ENCODE results near the gene ADGRA1.

Gene ADGRA1

DNA sequence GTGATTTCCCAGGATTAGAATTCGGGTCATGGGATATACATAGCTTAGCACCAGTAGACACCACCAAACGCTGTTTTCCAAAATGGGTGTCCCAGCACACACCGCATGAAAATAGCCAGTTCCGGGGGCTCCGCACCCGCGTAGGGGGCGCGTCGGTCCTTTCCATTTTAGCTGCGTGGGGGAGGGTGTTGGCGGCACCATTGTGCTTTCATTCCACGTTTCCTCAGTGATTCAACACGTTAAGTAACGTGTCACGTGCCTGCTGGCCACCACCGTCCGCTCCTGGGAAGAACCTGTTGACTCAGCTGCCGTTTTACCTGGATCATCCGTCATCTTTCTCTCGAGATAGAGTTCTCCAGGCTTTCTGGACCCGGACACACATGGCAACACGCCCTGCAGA lies 25.6 kb upstream of the ADGRA1 start:
- no peaks in the 10 kb centered on the region for H3K9me3 ChIP-seq (ENCODE audit: severe bottlenecking)
- no peak overlapping the region for H3K4me3 ChIP-seq (ENCODE audit: severe bottlenecking)
- ATAC-seq (ENCODE audit: low read depth) (no peak), DNase-seq (ENCODE audit: low spot score) (no peak)
- no peaks in the 10 kb centered on the region for H3K36me3 ChIP-seq (ENCODE audit: low read depth)
- H3K4me1 ChIP-seq (ENCODE audit: insufficient read depth, poor library complexity, severe bottlenecking): no peaks in the 10 kb centered on the region
- peaks cover 23% of the 10 kb centered on the region for H3K27me3 ChIP-seq (ENCODE audit: insufficient read depth, poor library complexity, severe bottlenecking)
- H3K27ac ChIP-seq (ENCODE audit: poor library complexity, severe bottlenecking): no peak overlapping the region
- TF ChIP-seq, protein P1, sequence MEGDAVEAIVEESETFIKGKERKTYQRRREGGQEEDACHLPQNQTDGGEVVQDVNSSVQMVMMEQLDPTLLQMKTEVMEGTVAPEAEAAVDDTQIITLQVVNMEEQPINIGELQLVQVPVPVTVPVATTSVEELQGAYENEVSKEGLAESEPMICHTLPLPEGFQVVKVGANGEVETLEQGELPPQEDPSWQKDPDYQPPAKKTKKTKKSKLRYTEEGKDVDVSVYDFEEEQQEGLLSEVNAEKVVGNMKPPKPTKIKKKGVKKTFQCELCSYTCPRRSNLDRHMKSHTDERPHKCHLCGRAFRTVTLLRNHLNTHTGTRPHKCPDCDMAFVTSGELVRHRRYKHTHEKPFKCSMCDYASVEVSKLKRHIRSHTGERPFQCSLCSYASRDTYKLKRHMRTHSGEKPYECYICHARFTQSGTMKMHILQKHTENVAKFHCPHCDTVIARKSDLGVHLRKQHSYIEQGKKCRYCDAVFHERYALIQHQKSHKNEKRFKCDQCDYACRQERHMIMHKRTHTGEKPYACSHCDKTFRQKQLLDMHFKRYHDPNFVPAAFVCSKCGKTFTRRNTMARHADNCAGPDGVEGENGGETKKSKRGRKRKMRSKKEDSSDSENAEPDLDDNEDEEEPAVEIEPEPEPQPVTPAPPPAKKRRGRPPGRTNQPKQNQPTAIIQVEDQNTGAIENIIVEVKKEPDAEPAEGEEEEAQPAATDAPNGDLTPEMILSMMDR (IDR thresholded peaks at IDR 0.05; ENCODE audit: poor library complexity, severe bottlenecking): no peak

DNA sequence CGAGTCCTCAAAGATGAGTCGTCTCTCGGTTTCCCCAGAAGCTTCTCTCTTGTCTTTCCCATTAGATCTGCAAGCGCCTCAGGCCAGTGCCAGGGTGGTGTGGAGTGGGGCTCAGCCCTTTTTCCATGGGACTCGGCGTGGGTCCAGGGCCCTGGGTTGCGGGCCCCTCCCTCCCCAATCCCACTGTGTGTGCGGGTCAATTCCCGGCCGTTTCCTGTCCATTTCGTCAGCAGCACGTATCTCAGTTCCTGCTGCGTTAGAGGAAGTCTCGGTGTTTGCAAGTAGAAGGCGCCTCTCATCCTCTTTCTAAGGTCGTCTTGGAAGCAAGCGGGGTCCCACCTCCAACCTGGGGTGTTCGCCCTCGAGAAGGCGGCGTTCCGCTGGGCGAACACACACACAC lies 25.1 kb upstream of the ADGRA1 start:
- no peak for ATAC-seq (ENCODE audit: low read depth)
- H3K4me1 ChIP-seq (ENCODE audit: insufficient read depth, poor library complexity, severe bottlenecking): no peaks in the 10 kb centered on the region
- no peaks in the 10 kb centered on the region for H3K36me3 ChIP-seq (ENCODE audit: low read depth)
- DNase-seq (ENCODE audit: low spot score): no peak
- H3K27me3 ChIP-seq (ENCODE audit: insufficient read depth, poor library complexity, severe bottlenecking): peaks cover 20% of the 10 kb centered on the region
- H3K4me3 ChIP-seq (ENCODE audit: severe bottlenecking): no peak overlapping the region
- H3K9me3 ChIP-seq (ENCODE audit: severe bottlenecking): no peaks in the 10 kb centered on the region
- TF ChIP-seq, protein P1 (IDR thresholded peaks at IDR 0.05; ENCODE audit: poor library complexity, severe bottlenecking): no peak
- no peak overlapping the region for H3K27ac ChIP-seq (ENCODE audit: poor library complexity, severe bottlenecking)

DNA sequence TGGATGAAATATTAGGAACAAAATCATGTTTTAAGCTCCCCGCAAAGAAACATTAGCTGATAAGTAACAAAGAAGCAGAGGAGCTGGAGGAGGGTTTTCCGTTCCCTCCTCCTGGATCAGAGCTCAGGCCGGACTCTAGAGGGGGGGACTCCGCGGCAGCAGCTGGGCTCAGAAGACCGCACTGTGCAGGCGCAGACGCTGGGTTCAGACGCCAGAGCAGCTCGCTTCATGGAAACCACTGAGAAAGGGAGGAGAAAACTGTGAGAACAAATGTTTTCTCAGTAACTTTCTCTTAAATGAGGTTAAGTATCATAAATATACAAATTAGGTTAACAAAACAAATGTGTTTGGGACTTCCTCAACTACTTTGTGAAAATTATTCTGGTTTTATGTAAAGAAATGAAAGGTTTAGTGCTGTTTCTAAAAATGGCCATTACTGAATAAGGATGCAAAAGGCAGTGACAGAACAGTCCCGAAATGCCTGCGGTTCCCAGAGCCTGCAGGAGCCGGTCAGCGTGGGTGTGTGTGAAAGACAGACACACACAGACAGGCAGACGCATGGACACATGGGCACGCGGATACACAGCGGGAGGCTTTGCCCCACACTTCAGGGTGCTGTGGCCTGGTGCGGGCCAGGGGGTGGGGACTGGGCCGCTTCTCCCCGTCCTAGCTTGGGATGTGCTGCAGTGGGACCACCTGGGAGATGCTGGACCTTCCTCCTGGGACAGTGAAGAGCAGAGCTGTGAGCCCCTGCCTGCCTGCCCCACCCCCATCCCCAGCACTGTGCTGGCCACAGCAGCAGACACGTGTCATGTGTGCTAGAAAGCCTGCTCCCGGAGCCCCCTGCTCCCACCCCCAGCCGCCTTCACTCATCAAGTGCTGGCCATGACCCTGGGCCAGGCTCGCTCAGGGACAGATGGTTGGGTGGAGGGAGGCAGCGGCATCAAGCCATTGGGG lies 20.3 kb upstream of the ADGRA1 start:
- TF ChIP-seq, protein P1 (IDR thresholded peaks at IDR 0.05; ENCODE audit: poor library complexity, severe bottlenecking): no peak
- H3K4me1 ChIP-seq (ENCODE audit: insufficient read depth, poor library complexity, severe bottlenecking): no peaks in the 10 kb centered on the region
- H3K4me3 ChIP-seq (ENCODE audit: severe bottlenecking): no peak overlapping the region
- DNase-seq (ENCODE audit: low spot score) (no peak), ATAC-seq (ENCODE audit: low read depth) (no peak)
- H3K36me3 ChIP-seq (ENCODE audit: low read depth): no peaks in the 10 kb centered on the region
- no peaks in the 10 kb centered on the region for H3K27me3 ChIP-seq (ENCODE audit: insufficient read depth, poor library complexity, severe bottlenecking)
- H3K9me3 ChIP-seq (ENCODE audit: severe bottlenecking): no peaks in the 10 kb centered on the region
- no peak overlapping the region for H3K27ac ChIP-seq (ENCODE audit: poor library complexity, severe bottlenecking)

DNA sequence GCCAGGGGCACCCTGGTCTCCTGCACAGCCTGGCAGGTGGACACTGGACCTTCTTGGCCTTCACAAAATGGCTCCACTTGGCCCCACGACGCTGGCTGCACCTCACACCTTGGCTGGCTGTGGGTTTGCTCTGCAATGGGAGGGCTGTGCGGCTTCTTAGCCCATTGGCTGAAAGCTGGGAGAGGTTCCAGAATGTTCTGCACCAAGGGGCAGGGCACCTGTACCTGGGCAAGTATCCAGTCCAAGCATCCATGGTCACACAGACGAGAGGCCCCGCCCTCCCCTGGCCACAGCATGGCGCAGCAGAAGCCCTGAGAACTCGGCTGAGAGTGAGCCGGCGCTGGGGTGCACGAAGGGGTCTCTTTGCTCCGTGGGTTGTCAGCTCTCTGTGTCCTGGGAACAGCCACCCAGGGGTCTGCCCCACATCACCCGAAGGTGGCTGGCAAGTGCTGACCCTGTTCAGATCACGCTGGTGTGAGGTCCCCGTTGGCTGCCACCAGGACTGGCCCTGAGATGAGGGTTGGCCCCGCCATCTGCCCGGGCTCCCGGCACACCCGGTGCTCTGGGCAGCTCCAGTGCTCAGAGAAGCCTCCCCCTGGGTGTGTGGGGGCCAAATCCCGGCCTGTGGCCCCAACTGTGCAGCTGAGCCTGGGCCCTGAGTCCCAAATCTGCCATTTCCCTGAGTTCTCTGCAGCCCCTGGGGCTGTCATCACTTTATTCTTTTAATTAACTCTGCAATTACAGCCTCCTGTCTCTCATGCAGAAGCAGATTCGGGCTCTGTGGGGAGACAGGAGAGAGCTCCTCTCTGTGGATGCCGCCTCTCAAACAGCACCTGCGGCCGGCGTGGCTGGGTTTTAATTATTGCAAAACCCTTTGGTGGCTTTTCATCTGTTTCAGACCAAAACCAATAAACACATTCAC lies 19.4 kb upstream of the ADGRA1 start:
- TF ChIP-seq, protein P1 (IDR thresholded peaks at IDR 0.05; ENCODE audit: poor library complexity, severe bottlenecking): no peak
- Histone ChIP-seq H3K27ac (ENCODE audit: poor library complexity, severe bottlenecking) (no peak overlapping the region), H3K36me3 (ENCODE audit: low read depth) (no peaks in the 10 kb centered on the region), H3K4me1 (ENCODE audit: insufficient read depth, poor library complexity, severe bottlenecking) (no peaks in the 10 kb centered on the region), H3K9me3 (ENCODE audit: severe bottlenecking) (no peaks in the 10 kb centered on the region), H3K27me3 (ENCODE audit: insufficient read depth, poor library complexity, severe bottlenecking) (no peaks in the 10 kb centered on the region), H3K4me3 (ENCODE audit: severe bottlenecking) (no peak overlapping the region)
- DNase-seq (ENCODE audit: low spot score): no peak
- ATAC-seq (ENCODE audit: low read depth): no peak; the same call in 2 of the 3 replicates
